GM19395 (cell line): Measurements from ENCODE around the gene PRKCA.

Experiments
- ATAC-seq: cut with Tn5 transposase; IDR thresholded peaks from one replicate; pipeline ENCODE4 v1.9.1; 2021; ENCODE audit warnings: mild to moderate bottlenecking, moderate library complexity; ENCODE audit not compliant: unreplicated experiment

The PRKCA gene

DNA sequence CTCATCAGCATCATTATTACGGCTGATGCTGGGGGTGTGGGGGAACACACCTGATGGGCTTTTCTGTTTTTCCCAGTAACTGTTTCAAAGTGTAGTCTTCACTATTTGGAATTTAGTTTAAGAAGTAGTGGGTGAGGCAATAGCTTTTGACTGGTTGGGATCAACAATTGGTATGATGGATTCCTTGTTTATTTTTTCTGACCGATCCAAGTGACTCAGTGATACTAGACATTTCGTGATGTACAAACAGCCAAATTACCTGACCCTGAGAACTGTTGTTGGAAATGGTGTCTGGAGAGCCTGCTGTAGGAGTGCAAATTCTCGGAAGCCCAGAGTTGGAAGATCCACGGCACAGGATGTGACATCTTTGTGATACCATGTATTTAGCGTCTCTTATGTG is 204.2 kb downstream of the PRKCA start:
- ATAC-seq, result no peak

DNA sequence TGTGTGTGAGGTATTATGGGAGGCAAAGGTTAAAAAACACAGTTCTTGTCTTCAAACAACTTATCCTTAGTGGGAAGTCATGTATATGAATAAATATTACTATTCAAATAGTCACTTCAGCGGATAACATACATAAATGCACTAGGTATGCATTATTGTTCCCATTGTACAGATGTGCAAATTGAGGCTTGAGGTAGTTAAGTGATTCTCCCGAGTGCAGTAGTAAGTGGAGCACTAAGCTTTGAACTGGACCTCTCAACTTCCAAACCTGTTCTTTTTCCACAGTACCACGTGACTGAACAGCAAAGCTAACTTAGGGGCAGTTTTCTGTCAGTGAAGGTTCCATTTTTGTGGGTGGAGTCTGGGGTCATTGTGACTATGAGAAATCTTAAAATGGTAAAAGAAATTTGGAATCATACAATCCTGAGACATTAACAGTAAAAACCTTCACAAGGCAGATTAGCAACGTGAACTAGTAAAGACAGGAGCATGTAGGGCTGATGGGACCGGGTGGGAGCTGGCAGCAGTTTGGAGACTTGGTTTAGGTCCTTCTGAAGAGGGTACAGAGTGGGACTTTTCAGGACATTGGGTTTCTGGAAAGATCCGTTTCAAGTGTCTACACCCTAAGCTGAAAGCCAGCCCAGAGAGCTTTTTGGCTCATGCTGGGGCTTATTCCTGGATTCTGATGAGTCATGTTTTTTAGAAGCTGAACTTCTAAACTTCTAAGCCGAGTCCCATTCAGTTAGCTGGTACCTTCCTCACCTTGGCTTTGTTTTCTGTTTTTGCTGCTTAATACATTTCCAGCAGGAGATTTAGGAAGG is 204.9 kb downstream of the PRKCA start:
- ATAC-seq, result no peak

- no peak for ATAC-seq
Observed at GRCh38 chr17:66507982-66508760, 205.8 kb downstream of the PRKCA start.

GRCh38 chr17:66508896-66509844 is 206.8 kb downstream of the PRKCA start:
- ATAC-seq, result no peak

DNA sequence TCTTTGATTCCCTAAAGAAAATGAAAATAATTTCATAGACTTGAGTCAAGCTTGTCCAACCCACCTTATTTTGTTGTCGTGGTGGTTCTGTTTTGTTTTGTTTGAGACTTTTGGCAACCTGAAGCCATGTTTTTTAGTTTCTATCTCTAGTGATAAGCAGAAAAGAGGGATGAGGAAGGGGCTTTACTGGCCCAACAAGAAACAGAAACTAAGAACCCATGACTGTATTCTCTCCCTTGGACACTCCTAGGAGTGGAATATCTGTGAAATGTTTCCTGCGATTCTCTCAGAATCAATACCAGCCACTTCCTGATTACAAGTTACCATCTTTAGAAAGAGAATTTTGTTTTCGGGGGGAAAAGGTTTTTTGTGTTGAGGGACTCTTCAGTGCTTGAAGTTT is 207.5 kb downstream of the PRKCA start:
- ATAC-seq, result no peak

GRCh38 chr17:66511135-66511534 is 208.7 kb downstream of the PRKCA start:
- no peak for ATAC-seq

GRCh38 chr17:66514227-66514806 is 211.9 kb downstream of the PRKCA start:
- ATAC-seq, result no peak

DNA sequence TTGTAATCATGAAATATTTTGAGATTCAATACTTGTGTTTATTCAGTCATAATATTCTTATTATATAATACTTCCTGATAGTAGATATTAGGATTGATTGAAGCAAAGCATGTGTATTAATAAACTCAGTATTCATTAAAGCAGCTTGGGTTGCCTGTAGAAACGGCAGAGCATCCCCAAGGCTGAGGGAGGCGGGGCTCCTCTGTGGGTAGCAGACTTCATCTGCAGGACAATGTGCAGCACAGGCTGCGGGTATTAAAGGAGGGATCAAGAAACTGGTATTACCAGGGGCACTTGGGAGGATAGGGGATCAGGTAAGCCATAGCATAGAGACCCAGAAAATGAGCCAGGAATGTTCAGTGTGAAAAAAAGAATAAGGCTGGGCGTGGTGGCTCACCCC is 213.6 kb downstream of the PRKCA start:
- no peak for ATAC-seq

DNA sequence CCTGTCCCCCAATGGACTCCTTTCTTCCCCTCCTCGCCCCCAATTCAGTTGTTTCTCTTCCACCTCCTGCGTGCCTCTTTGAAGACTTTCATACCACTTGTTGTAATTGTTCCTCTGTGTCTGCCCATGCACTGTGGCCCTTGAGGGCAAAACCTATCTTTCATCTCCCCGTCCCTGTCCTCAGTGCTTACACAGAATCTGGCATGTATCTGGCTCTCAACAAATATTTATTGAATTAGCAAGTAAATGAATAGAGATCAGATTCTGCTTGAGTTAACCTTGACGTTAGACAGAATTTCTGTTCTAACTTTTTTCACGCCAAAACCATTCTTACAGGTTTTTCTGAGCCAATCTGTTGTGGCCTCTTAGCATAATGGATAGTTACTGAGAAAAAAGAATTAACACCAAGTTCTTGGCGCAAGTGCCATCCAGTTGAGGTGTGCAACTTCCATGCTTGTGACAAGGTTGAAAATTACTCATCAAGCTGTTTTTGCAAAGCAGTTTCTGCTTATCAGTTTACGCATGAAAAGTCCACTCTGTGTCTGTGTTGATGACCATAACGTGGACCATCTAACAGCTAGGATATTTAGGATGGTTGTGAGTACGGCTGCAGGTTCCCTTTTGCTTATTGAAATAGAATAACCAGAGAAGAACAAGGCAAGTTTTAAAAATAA is 215.1 kb downstream of the PRKCA start:
- no peak for ATAC-seq

GRCh38 chr17:66518108-66518507 is 215.7 kb downstream of the PRKCA start:
- no peak for ATAC-seq

GRCh38 chr17:66518677-66519076 is 216.3 kb downstream of the PRKCA start:
- ATAC-seq, result no peak

GRCh38 chr17:66519154-66519553 is 216.7 kb downstream of the PRKCA start:
- no peak for ATAC-seq

- ATAC-seq, result no peak
Observed at GRCh38 chr17:66520999-66521398, 218.6 kb downstream of the PRKCA start.

GRCh38 chr17:66522591-66523272 is 220.3 kb downstream of the PRKCA start:
- ATAC-seq, result no peak

GRCh38 chr17:66523378-66524200 is 221.2 kb downstream of the PRKCA start:
- no peak for ATAC-seq

DNA sequence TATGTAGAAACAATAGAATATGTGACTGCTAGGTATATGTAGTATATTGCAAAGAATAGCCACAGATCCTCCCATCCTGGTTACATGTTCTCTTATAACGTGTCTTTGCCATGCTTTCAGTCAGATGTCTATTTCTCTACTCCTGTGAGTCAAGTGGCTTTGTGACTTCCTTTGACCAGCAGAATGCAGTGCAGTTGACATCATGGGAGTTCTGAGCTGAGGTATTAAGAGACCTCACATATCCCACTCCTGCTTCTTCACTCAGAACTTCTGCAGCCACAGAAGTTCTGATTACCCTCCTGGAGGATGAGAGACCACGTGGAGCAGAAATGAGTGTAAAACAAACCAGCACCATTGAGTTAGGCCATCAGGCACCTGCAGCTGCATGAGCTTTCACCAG is 222.5 kb downstream of the PRKCA start:
- no peak for ATAC-seq

- no peak for ATAC-seq
Observed at GRCh38 chr17:66525338-66525737, 222.9 kb downstream of the PRKCA start.

GRCh38 chr17:66526827-66527226 is 224.4 kb downstream of the PRKCA start:
- ATAC-seq, result no peak

- no peak for ATAC-seq
Observed at GRCh38 chr17:66527335-66527734, 224.9 kb downstream of the PRKCA start.
